Caco-2 (cell line): ENCODE data around the gene PDZK1IP1. TPM values are rescaled to one million over a fixed set of nuclear protein-coding genes. Genes with fewer than 3 reads are reported as not detected.
A peak's percentile ranks its signal among the peaks of the same experiment; 100 is the strongest.

Experiments used
- BruUV-seq: library from RNA; stranded (reverse); fragments of 400-500 nt; replicated peaks from 2 replicates; lab custom pipeline; 2021; lab: Mats Ljungman, UMichigan
- CTCF ChIA-PET: fragments of 300-600 bp; sonication (Branson Sonifier 250); formaldehyde crosslinking; loops from one replicate; lab custom pipeline; 2022; ENCODE audit warnings: antibody characterized with exemption; lab: Charles Lee
- POLR2A ChIA-PET: fragments of 300-600 bp; sonication (Branson Sonifier 250); formaldehyde crosslinking; loops from one replicate; lab custom pipeline; 2022; ENCODE audit warnings: antibody characterized with exemption; lab: Charles Lee
- DNase-seq, 2 experiments: peaks; one replicate each; pipeline versions ENCODE4 v3.0.0 to v3.0.0-alpha.2; 2020 to 2022
- H3K27me3 ChIP-seq: replicated peaks from 2 replicates; pipeline ENCODE4 v1.6.0; 2011; ENCODE audit warnings: low read length; ENCODE audit not compliant: control insufficient read depth, insufficient read depth
- H3K36me3 ChIP-seq: 2 replicates; pipeline ENCODE4 v1.5.1; 2011; ENCODE audit warnings: low read length; ENCODE audit not compliant: control insufficient read depth, insufficient read depth
- H3K4me1 ChIP-seq: fragments of 250-450 bp; sonication (Bioruptor Pico); 2 replicates; pipeline ENCODE4 v1.5.1; 2020; ENCODE audit warnings: mild to moderate bottlenecking
- H3K4me3 ChIP-seq: 2 replicates; pipeline ENCODE4 v1.5.1; 2011; ENCODE audit warnings: low read depth, mild to moderate bottlenecking, control low read depth, low read length
- H3K9me3 ChIP-seq: fragments of 250-450 bp; sonication (Bioruptor Pico); 2 replicates; pipeline ENCODE4 v1.5.1; 2020; ENCODE audit warnings: mild to moderate bottlenecking, moderate library complexity
- H3K27ac Mint-ChIP-seq: one replicate; pipeline ENCODE4 v1.8.0; 2022; ENCODE audit warnings: mixed read lengths; ENCODE audit not compliant: unreplicated experiment
- H3K27me3 Mint-ChIP-seq: one replicate; pipeline ENCODE4 v1.8.0; 2022; ENCODE audit warnings: mixed read lengths; ENCODE audit not compliant: insufficient read depth, unreplicated experiment
- H3K36me3 Mint-ChIP-seq: one replicate; pipeline ENCODE4 v1.8.0; 2022; ENCODE audit warnings: mild to moderate bottlenecking, mixed read lengths; ENCODE audit not compliant: insufficient read depth, unreplicated experiment
- H3K4me1 Mint-ChIP-seq: one replicate; pipeline ENCODE4 v1.8.0; 2022; ENCODE audit warnings: low read depth, mixed read lengths; ENCODE audit not compliant: unreplicated experiment
- H3K4me3 Mint-ChIP-seq: one replicate; pipeline ENCODE4 v1.8.0; 2022; ENCODE audit warnings: mild to moderate bottlenecking, moderate library complexity, mixed read lengths; ENCODE audit not compliant: unreplicated experiment
- H3K9me3 Mint-ChIP-seq: one replicate; pipeline ENCODE4 v1.8.0; 2022; ENCODE audit warnings: mixed read lengths; ENCODE audit not compliant: unreplicated experiment
- CTCF ChIP-seq, 2 experiments: fragments of 200-600 bp in 1 of 2; IDR thresholded peaks; 1 replicate in 1 of 2; 2 replicates in 1 of 2; pipeline versions ENCODE4 v1.5.1 to v1.8.0; 2011 to 2022; ENCODE audit warnings: antibody characterized with exemption in 1 of 2, control low read depth in 1 of 2, inconsistent platforms in 1 of 2, low read depth in 1 of 2, low read length in 1 of 2, mild to moderate bottlenecking in 1 of 2, moderate library complexity in 1 of 2; ENCODE audit not compliant: insufficient read depth in 1 of 2, severe bottlenecking in 1 of 2, unreplicated experiment in 1 of 2
- intact Hi-C: fragments of 100-400 bp; cut with micrococcal nuclease; formaldehyde crosslinking; loops from one replicate; pipeline ENCODE4 v1.10.0; 2022; ENCODE audit not compliant: unreplicated experiment
- total RNA-seq: library from RNA; stranded (reverse); gene quantifications from 2 replicates; pipeline ENCODE4 v1.2.3, GENCODE V29; 2022

PDZK1IP1 gene
- total RNA-seq, 1 experiment from 2014 or later: 6.1 TPM

- Mint-ChIP-seq H3K27me3 (no peaks in the 10 kb centered on the region), H3K4me1 (peaks cover 4% of the 10 kb centered on the region), H3K36me3 (peaks cover 10% of the 10 kb centered on the region), H3K4me3 (no peak overlapping the region), H3K27ac (no peak overlapping the region), H3K9me3 (no peaks in the 10 kb centered on the region)
- Histone ChIP-seq H3K4me3 (no peak overlapping the region), H3K4me1 (0 out of 2 replicates have a peak, but pooled peaks cover 3% of the 10 kb centered on the region), H3K36me3 (no peaks in the 10 kb centered on the region), H3K27me3 (no peaks in the 10 kb centered on the region), H3K9me3 (no peaks in the 10 kb centered on the region)
- intact Hi-C loops: no loop called here
- BruUV-seq: no TSS peak
- ChIA-PET POLR2A (no interaction called here), CTCF (interaction anchor here (1.3 kb wide), 1 partner anchor 35 kb away, joined by 4 read pairs; no protein-coding TSS in a partner anchor)
- no peak for DNase-seq
- TF ChIP-seq CTCF (IDR thresholded peaks at IDR 0.05; ENCODE audit: insufficient read depth in 1 of 2, low read depth in 1 of 2, low read length in 1 of 2, severe bottlenecking in 1 of 2, unreplicated experiment in 1 of 2): no peak
These were observed 37.8 kb upstream of the PDZK1IP1 start for GRCh38 chr1:47227341-47228232.

GRCh38 chr1:47226839-47227215 is 37.0 kb upstream of the PDZK1IP1 start:
- TF ChIP-seq CTCF (IDR thresholded peaks at IDR 0.05; ENCODE audit: insufficient read depth in 1 of 2, low read depth in 1 of 2, low read length in 1 of 2, severe bottlenecking in 1 of 2, unreplicated experiment in 1 of 2): no peak
- no peaks in the 10 kb centered on the region for H3K9me3 ChIP-seq
- no TSS peak for BruUV-seq
- no peaks in the 10 kb centered on the region for H3K36me3 ChIP-seq
- Mint-ChIP-seq H3K36me3 (peaks cover 5% of the 10 kb centered on the region), H3K27me3 (no peaks in the 10 kb centered on the region), H3K4me3 (no peak overlapping the region), H3K9me3 (no peaks in the 10 kb centered on the region), H3K4me1 (no peaks in the 10 kb centered on the region), H3K27ac (no peak overlapping the region)
- H3K4me1 ChIP-seq: 0 out of 2 replicates have a peak, but pooled peaks cover 3% of the 10 kb centered on the region
- intact Hi-C loops: no loop called here
- ChIA-PET POLR2A (interaction anchor here (0.6 kb wide), 1 partner anchor 87 kb away, joined by 3 read pairs; the partner anchor contains the start of gene STIL), CTCF (interaction anchor here (1.3 kb wide), 1 partner anchor 34 kb away, joined by 4 read pairs; no protein-coding TSS in a partner anchor)
- H3K4me3 ChIP-seq: no peak overlapping the region
- H3K27me3 ChIP-seq: no peaks in the 10 kb centered on the region
- no peak for DNase-seq

DNA sequence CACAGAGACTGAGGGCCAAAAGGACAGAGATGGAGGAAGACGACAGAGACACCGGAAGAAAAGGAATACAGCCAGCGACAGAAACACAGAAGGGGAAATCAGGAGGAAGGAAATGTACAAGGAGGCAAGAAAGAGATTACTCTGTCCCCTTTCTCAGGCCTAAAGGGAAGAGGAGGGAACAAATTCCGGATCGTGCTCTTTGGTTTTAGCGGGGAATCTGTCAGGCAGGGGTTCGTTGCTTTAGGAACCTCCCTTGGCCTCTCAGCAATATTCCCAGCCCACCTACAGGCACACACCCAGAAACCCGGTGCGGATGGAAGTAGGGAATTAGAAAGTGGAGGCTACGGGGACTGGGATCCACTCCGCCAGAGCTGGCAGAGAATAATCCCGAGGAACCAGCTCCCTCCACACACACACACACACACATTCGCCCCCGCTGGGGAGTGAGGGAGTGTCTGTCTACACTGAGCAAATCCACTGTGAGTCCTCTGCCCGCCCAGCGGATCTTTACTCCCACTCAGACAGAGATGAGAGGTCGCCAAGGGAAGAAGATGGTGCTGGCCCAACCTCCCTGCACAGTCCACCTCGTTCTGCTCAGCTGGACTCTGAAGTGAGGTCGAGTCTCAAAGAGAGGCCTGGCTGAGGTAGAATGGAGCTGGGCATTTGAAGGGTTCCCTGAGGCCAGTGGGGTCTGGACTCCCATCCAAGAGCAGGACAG is 36.4 kb upstream of the PDZK1IP1 start:
- no peak overlapping the region for H3K4me3 Mint-ChIP-seq
- no peaks in the 10 kb centered on the region for H3K4me1 Mint-ChIP-seq
- DNase-seq: no peak
- ChIA-PET CTCF (interaction anchor here (1.0 kb wide), 1 partner anchor 47 kb away, joined by 6 read pairs; no protein-coding TSS in a partner anchor), POLR2A (interaction anchor here (0.6 kb wide), 1 partner anchor 88 kb away, joined by 3 read pairs; the partner anchor contains the start of gene STIL)
- no peaks in the 10 kb centered on the region for H3K9me3 Mint-ChIP-seq
- H3K4me3 ChIP-seq: peak overlapping the region; percentile 53
- no peaks in the 10 kb centered on the region for H3K36me3 ChIP-seq
- H3K36me3 Mint-ChIP-seq: no peaks in the 10 kb centered on the region
- intact Hi-C loops: no loop called here
- H3K27me3 ChIP-seq: no peaks in the 10 kb centered on the region
- no peaks in the 10 kb centered on the region for H3K27me3 Mint-ChIP-seq
- H3K4me1 ChIP-seq: 0 out of 2 replicates have a peak, but pooled peaks cover 3% of the 10 kb centered on the region
- TF ChIP-seq CTCF (IDR thresholded peaks at IDR 0.05; ENCODE audit: insufficient read depth in 1 of 2, low read depth in 1 of 2, low read length in 1 of 2, severe bottlenecking in 1 of 2, unreplicated experiment in 1 of 2): no peak
- BruUV-seq: TSS peak; percentile 38
- H3K27ac Mint-ChIP-seq: no peak overlapping the region
- no peaks in the 10 kb centered on the region for H3K9me3 ChIP-seq
